PC-9 (cell line): ENCODE measurements around the gene F2RL1.

ENCODE experiments used
- CTCF ChIP-seq: fragments of 200-600 bp; sonication (generic); conservative IDR thresholded peaks from 2 replicates; pipeline ENCODE4 v1.6.1; 2017; ENCODE audit warnings: mixed run types, antibody characterized with exemption, mild to moderate bottlenecking, moderate library complexity
- EZH2 ChIP-seq: fragments of 200-600 bp; sonication (generic); IDR thresholded peaks from 2 replicates; pipeline ENCODE4 v1.8.0; 2017; ENCODE audit warnings: antibody characterized with exemption, low read depth

GRCh38 chr5:76801803-76802195 is 17.0 kb upstream of the F2RL1 start:
- no peak for TF ChIP-seq CTCF
- TF ChIP-seq EZH2: no peak
